ENCODE measurements around the gene ARHGAP22.

The ARHGAP22 gene

DNA sequence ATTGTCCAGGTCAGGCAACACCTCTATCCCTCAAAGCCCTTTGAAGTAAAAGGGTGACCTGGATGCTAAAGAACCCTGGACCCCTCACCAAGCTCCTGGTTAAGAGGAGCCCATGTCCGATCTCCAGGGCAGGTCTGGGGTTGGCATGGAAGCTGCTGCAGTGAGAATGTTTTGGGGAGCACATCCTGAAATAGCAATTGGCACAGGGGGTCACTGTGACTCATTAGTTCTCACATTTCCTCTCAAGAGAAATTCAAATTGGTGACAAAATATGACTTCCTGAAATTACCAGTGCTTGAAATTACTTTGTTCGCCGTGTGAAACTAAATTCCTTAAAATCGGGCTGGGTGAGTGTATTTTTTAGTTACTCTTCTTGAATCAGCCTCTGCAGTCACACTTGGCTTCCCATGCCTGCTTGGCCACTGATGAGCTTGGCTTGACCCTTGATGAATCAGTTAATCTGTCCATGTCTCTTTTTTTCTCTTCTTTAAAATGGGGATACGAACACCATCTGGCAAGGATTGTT, 18.8 kb upstream of the ARHGAP22 start:
- no peak overlapping the region for H3K4me3 ChIP-seq (replicated peaks in 1 of 2; ENCODE audit: low read depth in 2 of 2, low read length in 2 of 2)
- DNase-seq (ENCODE audit: low read depth in 2 of 2): peak in 1 of 2 donors; percentile 43
- TF ChIP-seq, protein P1, sequence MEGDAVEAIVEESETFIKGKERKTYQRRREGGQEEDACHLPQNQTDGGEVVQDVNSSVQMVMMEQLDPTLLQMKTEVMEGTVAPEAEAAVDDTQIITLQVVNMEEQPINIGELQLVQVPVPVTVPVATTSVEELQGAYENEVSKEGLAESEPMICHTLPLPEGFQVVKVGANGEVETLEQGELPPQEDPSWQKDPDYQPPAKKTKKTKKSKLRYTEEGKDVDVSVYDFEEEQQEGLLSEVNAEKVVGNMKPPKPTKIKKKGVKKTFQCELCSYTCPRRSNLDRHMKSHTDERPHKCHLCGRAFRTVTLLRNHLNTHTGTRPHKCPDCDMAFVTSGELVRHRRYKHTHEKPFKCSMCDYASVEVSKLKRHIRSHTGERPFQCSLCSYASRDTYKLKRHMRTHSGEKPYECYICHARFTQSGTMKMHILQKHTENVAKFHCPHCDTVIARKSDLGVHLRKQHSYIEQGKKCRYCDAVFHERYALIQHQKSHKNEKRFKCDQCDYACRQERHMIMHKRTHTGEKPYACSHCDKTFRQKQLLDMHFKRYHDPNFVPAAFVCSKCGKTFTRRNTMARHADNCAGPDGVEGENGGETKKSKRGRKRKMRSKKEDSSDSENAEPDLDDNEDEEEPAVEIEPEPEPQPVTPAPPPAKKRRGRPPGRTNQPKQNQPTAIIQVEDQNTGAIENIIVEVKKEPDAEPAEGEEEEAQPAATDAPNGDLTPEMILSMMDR (IDR thresholded peaks at IDR 0.05; ENCODE audit: low read depth, low read length): no peak

DNA sequence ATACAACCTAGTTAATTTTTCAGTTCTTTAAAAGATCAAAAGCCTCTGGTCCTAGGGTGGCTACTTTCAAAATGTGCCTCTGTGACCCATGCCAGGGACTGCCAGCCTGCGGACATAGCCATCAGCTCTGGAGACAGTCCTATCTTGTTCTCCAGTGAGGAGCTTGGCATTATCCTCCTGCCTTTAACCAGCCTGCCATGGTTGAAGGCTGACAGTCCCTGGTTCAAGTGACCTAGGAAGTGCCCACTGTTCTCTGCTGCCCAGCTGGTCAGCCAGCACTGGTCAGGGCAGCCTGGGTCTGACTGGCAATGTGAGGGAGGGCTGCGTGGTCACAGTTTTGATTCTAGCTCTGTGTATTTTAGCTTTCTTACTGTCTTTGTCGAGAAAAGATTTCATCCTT, 18.1 kb upstream of the ARHGAP22 start:
- TF ChIP-seq, protein P1 (IDR thresholded peaks at IDR 0.05; ENCODE audit: low read depth, low read length): no peak
- H3K4me3 ChIP-seq (replicated peaks in 1 of 2; ENCODE audit: low read depth in 2 of 2, low read length in 2 of 2): no peak overlapping the region
- no peak for DNase-seq (ENCODE audit: low read depth in 2 of 2)

DNA sequence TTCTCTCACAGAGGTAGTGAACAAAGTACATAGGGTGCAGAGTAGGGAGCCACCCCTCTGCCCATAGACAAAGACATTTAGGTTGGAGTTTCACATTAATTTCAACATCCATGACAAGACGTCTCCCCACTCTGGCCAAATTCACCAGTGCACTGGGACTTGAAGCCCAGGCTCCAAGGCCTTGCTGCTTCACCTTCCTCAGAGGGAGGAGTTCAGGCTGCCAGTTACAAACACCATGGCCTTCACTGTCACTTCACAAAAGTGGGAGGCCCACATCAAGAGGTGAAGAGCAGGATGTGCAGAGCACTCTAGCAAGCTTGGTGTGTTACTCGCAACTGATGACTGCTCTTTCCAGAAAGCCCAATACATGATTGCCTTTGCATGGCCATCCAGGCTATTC, 15.8 kb upstream of the ARHGAP22 start:
- H3K4me3 ChIP-seq (replicated peaks in 1 of 2; ENCODE audit: low read depth in 2 of 2, low read length in 2 of 2): no peak overlapping the region
- TF ChIP-seq, protein P1 (IDR thresholded peaks at IDR 0.05; ENCODE audit: low read depth, low read length): no peak
- DNase-seq (ENCODE audit: low read depth in 2 of 2): no peak

DNA sequence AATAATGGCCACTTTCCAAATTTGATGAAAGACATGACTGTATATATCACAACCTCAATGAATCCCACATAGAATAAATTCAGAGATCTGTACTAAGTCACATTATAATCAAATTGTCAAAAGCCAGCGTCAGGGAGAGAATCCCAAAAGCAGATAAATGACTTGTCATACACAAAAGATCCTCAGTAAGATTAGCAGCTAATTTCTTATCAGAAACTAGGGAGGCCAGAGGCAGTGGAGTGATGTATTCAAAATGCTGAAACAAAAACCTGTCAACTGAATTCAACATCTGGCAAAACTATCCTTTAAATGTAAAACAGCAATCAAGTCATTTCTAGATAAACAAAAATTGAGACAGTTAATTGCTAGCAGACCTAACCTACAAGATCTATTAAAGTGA, 11.6 kb upstream of the ARHGAP22 start:
- TF ChIP-seq, protein P1 (IDR thresholded peaks at IDR 0.05; ENCODE audit: low read depth, low read length): no peak
- H3K4me3 ChIP-seq (replicated peaks in 1 of 2; ENCODE audit: low read depth in 2 of 2, low read length in 2 of 2): no peak overlapping the region
- DNase-seq (ENCODE audit: low read depth in 2 of 2): no peak

DNA sequence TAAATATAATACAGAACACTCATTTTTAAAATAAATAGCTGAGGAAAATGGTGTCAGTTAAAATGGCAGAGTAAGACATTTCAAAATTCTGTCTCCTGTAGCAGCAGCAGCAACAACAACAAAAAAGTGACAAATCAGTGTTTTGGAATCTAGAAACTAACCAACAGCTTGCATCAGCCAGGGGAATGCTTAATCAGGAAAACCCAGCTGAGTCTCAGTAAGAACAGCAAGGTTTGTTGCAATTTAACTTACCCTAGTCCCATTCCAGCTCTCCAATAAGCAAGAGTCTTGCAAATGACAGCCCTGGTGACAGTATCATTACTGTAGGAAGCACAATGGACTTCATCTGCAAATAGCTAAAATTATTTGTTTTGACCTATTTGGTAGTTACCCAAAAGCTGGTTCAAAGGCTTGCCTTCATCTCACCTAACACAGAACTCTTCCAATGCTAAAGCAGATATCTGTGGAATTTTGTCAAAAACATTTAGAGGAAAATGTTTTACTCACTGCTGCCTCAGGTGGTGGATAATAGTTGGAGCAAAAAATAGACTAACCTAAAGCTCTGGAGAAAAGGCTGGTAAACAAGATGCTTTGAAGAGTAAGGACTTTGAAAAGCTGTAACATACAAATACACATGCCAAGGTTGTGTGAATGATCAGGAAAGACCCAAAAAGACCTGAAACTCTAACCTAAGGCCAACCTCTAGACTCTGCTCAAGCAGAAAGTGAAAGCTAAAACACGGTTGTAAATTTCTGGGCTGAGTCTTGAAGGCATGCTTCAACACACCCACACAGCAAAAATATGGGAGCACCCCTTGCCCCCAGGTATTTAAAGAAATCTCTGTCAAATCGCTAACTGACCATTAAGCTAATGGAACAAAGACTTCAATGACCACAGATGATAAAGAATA, 9.9 kb upstream of the ARHGAP22 start:
- peak; percentile 53 to 91 for DNase-seq (ENCODE audit: low read depth in 2 of 2)
- no peak overlapping the region for H3K4me3 ChIP-seq (replicated peaks in 1 of 2; ENCODE audit: low read depth in 2 of 2, low read length in 2 of 2)

DNA sequence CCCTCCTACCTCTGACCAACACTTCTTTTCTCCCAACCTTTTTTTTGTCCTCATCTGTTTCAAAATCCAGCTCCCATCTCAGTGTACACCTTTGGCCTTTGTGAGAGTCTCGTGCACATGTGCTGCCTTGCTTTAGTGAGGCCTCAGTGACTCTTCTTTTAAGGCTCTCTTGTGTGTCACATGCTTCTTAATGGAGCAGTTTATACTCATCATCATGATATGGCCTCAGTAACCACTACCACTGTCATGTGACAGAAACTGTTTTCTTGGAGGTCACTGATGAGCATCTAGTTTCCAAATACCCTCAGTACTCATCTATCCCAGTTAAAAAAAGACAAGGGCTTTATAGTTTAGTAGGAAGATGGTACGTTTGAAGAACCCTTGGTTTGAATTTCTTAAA, 8.1 kb upstream of the ARHGAP22 start:
- DNase-seq (ENCODE audit: low read depth in 2 of 2): peak in 1 of 2 donors; percentile 19
- H3K4me3 ChIP-seq (replicated peaks in 1 of 2; ENCODE audit: low read depth in 2 of 2, low read length in 2 of 2): no peak overlapping the region

More for the DNA sequence above, 9.9 kb upstream of the ARHGAP22 start:
- TF ChIP-seq, protein P1 (IDR thresholded peaks at IDR 0.05; ENCODE audit: low read depth, low read length): peak; percentile 28

More for the DNA sequence above, 8.1 kb upstream of the ARHGAP22 start:
- TF ChIP-seq, protein P1 (IDR thresholded peaks at IDR 0.05; ENCODE audit: low read depth, low read length): no peak
